HepG2 (cell line): ENCODE data around the gene FOXD1. TPM values are rescaled to one million over a fixed set of nuclear protein-coding genes. Genes with fewer than 3 reads are reported as not detected.

Experiments
- ARID4A ChIP-seq: sonication (generic); formaldehyde crosslinking; IDR thresholded peaks from 2 replicates; pipeline ENCODE4 v1.5.0; 2020; ENCODE audit warnings: mild to moderate bottlenecking, missing genetic modification reagents, borderline replicate concordance
- FOXA1 ChIP-seq, 2 experiments: fragments of 450-650 bp in 1 of 2; sonication (generic) in 1 of 2; formaldehyde crosslinking in 1 of 2; IDR thresholded peaks; 2 replicates each; pipeline versions ENCODE4 v1.4.0 to v1.6.1; 2016 to 2020; ENCODE audit warnings: missing genetic modification reagents in 1 of 2
- GRHL1 ChIP-seq: sonication (generic); formaldehyde crosslinking; conservative IDR thresholded peaks from 2 replicates; pipeline ENCODE4 v1.8.0; 2022; ENCODE audit warnings: missing genetic modification reagents
- HES4 ChIP-seq: sonication (generic); formaldehyde crosslinking; IDR thresholded peaks from 2 replicates; pipeline ENCODE4 v1.9.0; 2021; ENCODE audit warnings: mild to moderate bottlenecking, missing genetic modification reagents, borderline replicate concordance
- HNRNPLL ChIP-seq: fragments of 200-400 bp; formaldehyde crosslinking; IDR thresholded peaks from 2 replicates; pipeline ENCODE4 v1.6.1; 2017; ENCODE audit warnings: mild to moderate bottlenecking, low read depth, low read length; ENCODE audit not compliant: poor library complexity, severe bottlenecking
- KMT2A ChIP-seq: sonication (generic); formaldehyde crosslinking; IDR thresholded peaks from 2 replicates; pipeline ENCODE4 v1.4.0; 2020; ENCODE audit warnings: missing genetic modification reagents
- MTA1 ChIP-seq: sonication (generic); formaldehyde crosslinking; IDR thresholded peaks from 2 replicates; pipeline ENCODE4 v1.4.0; 2020; ENCODE audit warnings: missing genetic modification reagents, mild to moderate bottlenecking, borderline replicate concordance
- PRDM10 ChIP-seq: sonication (generic); formaldehyde crosslinking; IDR thresholded peaks from 2 replicates; pipeline ENCODE4 v1.4.0; 2020; ENCODE audit warnings: low read depth, missing genetic modification reagents
- SMYD3 ChIP-seq: sonication (generic); formaldehyde crosslinking; IDR thresholded peaks from 2 replicates; pipeline ENCODE4 v1.8.1; 2023; ENCODE audit warnings: mild to moderate bottlenecking, missing genetic modification reagents
- STAT6 ChIP-seq: sonication (generic); formaldehyde crosslinking; IDR thresholded peaks from 2 replicates; pipeline ENCODE4 v1.4.0; 2020; ENCODE audit warnings: missing genetic modification reagents, mild to moderate bottlenecking, borderline replicate concordance
- TCF7 ChIP-seq: sonication (generic); IDR thresholded peaks from 2 replicates; pipeline ENCODE4 v1.6.1; 2016; ENCODE audit warnings: antibody characterized with exemption, low read depth
- TOE1 ChIP-seq: sonication (generic); formaldehyde crosslinking; IDR thresholded peaks from 2 replicates; pipeline ENCODE4 v1.4.0; 2020; ENCODE audit warnings: mild to moderate bottlenecking, missing genetic modification reagents
- ZNF207 ChIP-seq: fragments of 450-650 bp; IDR thresholded peaks from 2 replicates; pipeline ENCODE4 v1.6.1; 2016; ENCODE audit warnings: antibody characterized with exemption, borderline replicate concordance
- ZNF496 ChIP-seq: sonication (generic); formaldehyde crosslinking; IDR thresholded peaks from 2 replicates; pipeline ENCODE4 v1.8.1; 2023; ENCODE audit warnings: mild to moderate bottlenecking, moderate library complexity, missing genetic modification reagents; ENCODE audit not compliant: insufficient replicate concordance
- ZNF563 ChIP-seq: sonication (generic); formaldehyde crosslinking; IDR thresholded peaks from 2 replicates; pipeline ENCODE4 v1.8.0; 2022; ENCODE audit warnings: mild to moderate bottlenecking, moderate library complexity, missing genetic modification reagents
- ZSCAN22 ChIP-seq: sonication (generic); formaldehyde crosslinking; IDR thresholded peaks from 2 replicates; pipeline ENCODE4 v1.4.0; 2020; ENCODE audit warnings: mild to moderate bottlenecking, missing genetic modification reagents
- ZSCAN29 ChIP-seq: sonication (generic); formaldehyde crosslinking; conservative IDR thresholded peaks from 2 replicates; pipeline ENCODE4 v1.4.0; 2020; ENCODE audit warnings: mild to moderate bottlenecking, missing genetic modification reagents
- polyA plus RNA-seq, 8 experiments: library from polyadenylated mRNA; depleted of rRNA in 3 of 8; stranded (reverse) in 7 of 8; unstranded in 1 of 8; fragments of >200 nt; fragmentation: Illumina TruSeq in 4 of 8; extraction: Trizol in 4 of 8; gene quantifications; 2 replicates each; pipeline versions ENCODE4 v1.2.1 to v1.2.3, GENCODE V29; 2011 to 2016; ENCODE audit warnings: low read depth in 4 of 8, missing spikeins in 1 of 8, mixed read lengths in 1 of 8; ENCODE audit not compliant: insufficient read depth in 1 of 8
- total RNA-seq, 5 experiments: library from RNA; depleted of rRNA; stranded (reverse); fragments of >200 nt; fragmentation: Illumina TruSeq; extraction: Trizol; gene quantifications; 2 replicates each; pipeline ENCODE4 v1.2.3, GENCODE V29; 2016; ENCODE audit warnings: low read depth in 1 of 5

Gene FOXD1
- total and polyA plus RNA-seq, 2 of the 13 experiments (the other 11 are each of a cell fraction or from before 2014, with no cell fraction given): 0.04 to 0.05 TPM

- TF ChIP-seq TCF7: no peak
- TF ChIP-seq MTA1: no peak; the same call in 1 of the 2 replicates
- TF ChIP-seq GRHL1 (CRISPR knock-in tag): no peak
- TF ChIP-seq STAT6 (CRISPR knock-in tag): no peak
- TF ChIP-seq HES4: peak; percentile 67; the same call in 1 of the 2 replicates
- peak; percentile 29; the same call in 1 of the 2 replicates for TF ChIP-seq ARID4A (CRISPR knock-in tag)
- TF ChIP-seq ZSCAN29 (CRISPR knock-in tag): no peak
- TF ChIP-seq ZNF207: no peak
- no peak for TF ChIP-seq KMT2A (CRISPR knock-in tag)
- no peak for TF ChIP-seq FOXA1 (IDR thresholded peaks at IDR 0.05)
- TF ChIP-seq FOXA1 (CRISPR knock-in tag; IDR thresholded peaks at IDR 0.05): no peak
- no peak for TF ChIP-seq ZNF496 (CRISPR knock-in tag)
- peak; percentile 86 for TF ChIP-seq ZNF563 (CRISPR knock-in tag)
- no peak for TF ChIP-seq TOE1 (CRISPR knock-in tag)
- TF ChIP-seq SMYD3: no peak
- TF ChIP-seq ZSCAN22: no peak
- TF ChIP-seq PRDM10 (CRISPR knock-in tag): no peak
- peak; percentile 38 for TF ChIP-seq HNRNPLL
Observed at GRCh38 chr5:73436535-73437100, 12.0 kb downstream of the FOXD1 start (continued).
